ENCODE measurements around the gene ENG. TPM values are rescaled to one million over a fixed set of nuclear protein-coding genes. Genes with fewer than 3 reads are reported as not detected.

ENG gene
- total and polyA plus RNA-seq, 2 of the 4 experiments (the other 2 are of a cell fraction), result 3.6 to 83.3 TPM

DNA sequence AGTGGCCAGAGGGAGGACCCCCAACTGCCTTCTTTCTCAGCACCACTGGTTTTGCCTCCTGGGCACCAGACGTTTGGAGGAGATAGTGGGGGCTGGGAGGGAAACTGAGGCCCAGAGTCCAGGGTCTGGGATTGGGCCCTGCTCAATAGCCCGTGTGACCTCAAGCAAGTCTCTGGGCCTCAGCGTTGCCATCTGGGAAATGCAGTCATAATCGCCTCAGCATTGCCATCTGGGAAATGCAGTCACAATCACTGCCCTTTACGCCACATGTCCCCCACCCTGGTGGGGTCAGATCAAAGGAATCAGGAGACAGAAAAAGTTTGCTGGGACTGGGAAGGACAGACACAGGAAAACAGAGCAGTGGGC, 77.6 kb downstream of the ENG start (continued):
- TF ChIP-seq NFE2L2 (IDR thresholded peaks at IDR 0.05; ENCODE audit: low read depth, low read length) (no peak), RFX5 (IDR thresholded peaks at IDR 0.05; ENCODE audit: low read depth, low read length) (no peak), MAFK (IDR thresholded peaks at IDR 0.05; ENCODE audit: low read depth, low read length) (no peak), SMC3 (IDR thresholded peaks at IDR 0.05; ENCODE audit: low read depth, low read length) (no peak)

DNA sequence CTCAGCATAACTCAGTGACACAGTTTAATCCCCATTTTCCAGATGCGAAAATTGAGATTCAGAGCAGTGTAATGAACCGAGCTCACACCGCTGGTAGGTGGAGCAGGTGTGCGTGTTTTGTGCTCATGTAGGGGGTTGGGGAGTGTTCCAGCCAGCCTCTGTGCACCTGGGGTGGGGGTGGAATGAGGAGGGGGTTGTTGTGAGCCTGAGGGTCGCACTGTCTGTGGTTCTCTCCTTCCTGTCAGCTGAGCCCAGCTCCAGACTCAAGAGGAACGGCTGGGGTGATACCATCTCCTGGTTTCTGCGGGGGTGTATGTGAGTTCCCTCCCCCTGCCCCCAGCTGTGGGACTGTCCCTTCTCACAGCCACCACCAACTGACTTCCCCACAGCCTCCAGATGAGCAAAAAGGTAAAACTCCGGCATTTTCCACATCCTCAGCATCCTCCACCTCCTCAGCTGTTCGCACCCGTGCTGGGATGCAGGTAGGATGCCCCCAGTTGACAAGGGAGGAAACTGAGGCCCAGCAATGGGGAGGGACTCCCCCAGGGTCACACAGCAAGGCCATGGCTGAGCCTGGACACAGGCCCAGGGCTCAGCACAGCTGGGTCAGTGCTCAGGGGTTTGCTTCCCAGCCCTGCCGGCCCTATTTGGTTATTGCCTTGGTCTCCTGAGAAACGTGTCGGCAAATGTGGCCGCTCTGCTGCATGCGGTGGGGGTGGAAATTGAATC, 78.1 kb downstream of the ENG start:
- no peak overlapping the region for H2BK20ac ChIP-seq (ENCODE audit: low read depth, low read length)
- peaks cover 11% of the 10 kb centered on the region for H3K27me3 ChIP-seq (ENCODE audit: control insufficient read depth, insufficient read depth, low read length)
- no peak overlapping the region for H3K23ac ChIP-seq (ENCODE audit: low read depth, low read length)
- DNase-seq (no peak), ATAC-seq (ENCODE audit: low read depth) (no peak)
- no peak overlapping the region for H3K27ac ChIP-seq (ENCODE audit: insufficient read depth, low read length)
- no peak overlapping the region for H4K8ac ChIP-seq (ENCODE audit: low read depth in 2 of 2, low read length in 2 of 2)
- CTCF ChIA-PET, result interaction anchor here (0.8 kb wide), 1 partner anchor 8 kb away, joined by 3 read pairs; no protein-coding TSS in a partner anchor
- no peaks in the 10 kb centered on the region for H3K36me3 ChIP-seq (ENCODE audit: control insufficient read depth, insufficient read depth, low read length)
- H2AFZ ChIP-seq (replicated peaks; ENCODE audit: low read length, poor library complexity), result no peak overlapping the region
- no peak overlapping the region for H2AK9ac ChIP-seq (replicated peaks; ENCODE audit: low read depth, low read length, poor library complexity)
- no peaks in the 10 kb centered on the region for H4K20me1 ChIP-seq (ENCODE audit: insufficient read depth, low read length)
- no peaks in the 10 kb centered on the region for H3K9me1 ChIP-seq (ENCODE audit: insufficient read depth, low read length)
- H3K4ac ChIP-seq (ENCODE audit: low read depth, low read length), result no peak overlapping the region
- dilution Hi-C loops (cut with HindIII; ENCODE audit: low sequenced_read_pairs, unreplicated experiment), result no loop called here
- in situ Hi-C loops (cut with MboI; ENCODE audit: low sequenced_read_pairs), result no loop called here
- intact Hi-C loops (cut with micrococcal nuclease), result no loop called here
- H3K79me1 ChIP-seq (ENCODE audit: low read depth in 1 of 2, low read length in 2 of 2), result no peaks in the 10 kb centered on the region
- no peak overlapping the region for H2AK5ac ChIP-seq (ENCODE audit: low read depth, low read length)
- H3K4me3 ChIP-seq (ENCODE audit: insufficient read depth, low read depth, low read length), result no peak overlapping the region
- no peak overlapping the region for H3K9ac ChIP-seq (ENCODE audit: low read depth, low read length)
- H3K4me1 ChIP-seq (ENCODE audit: control insufficient read depth, insufficient read depth, low read length), result no peaks in the 10 kb centered on the region
- H3K14ac ChIP-seq (replicated peaks; ENCODE audit: low read depth, low read length), result no peak overlapping the region
- H3K18ac ChIP-seq (ENCODE audit: low read depth, low read length), result no peak overlapping the region
- no peaks in the 10 kb centered on the region for H3K9me3 ChIP-seq (ENCODE audit: control insufficient read depth, insufficient read depth, low read length)
- H3K4me2 ChIP-seq (ENCODE audit: low read depth, low read length), result no peak overlapping the region
- TF ChIP-seq MAZ (IDR thresholded peaks at IDR 0.05; ENCODE audit: borderline replicate concordance, low read depth, low read length) (no peak), FOS (IDR thresholded peaks at IDR 0.05; ENCODE audit: low read depth, low read length) (no peak), CHD1 (IDR thresholded peaks at IDR 0.05; ENCODE audit: low read depth, low read length) (no peak), RCOR1 (IDR thresholded peaks at IDR 0.05; ENCODE audit: insufficient replicate concordance, low read length) (no peak), BHLHE40 (IDR thresholded peaks at IDR 0.05; ENCODE audit: low read depth, low read length) (no peak), SMC3 (IDR thresholded peaks at IDR 0.05; ENCODE audit: low read depth, low read length) (no peak), RFX5 (IDR thresholded peaks at IDR 0.05; ENCODE audit: low read depth, low read length) (no peak)
- H2BK15ac ChIP-seq (ENCODE audit: low read depth, low read length), result no peak overlapping the region
- H3K56ac ChIP-seq (ENCODE audit: extremely low read depth, insufficient read depth, low read length), result no peak overlapping the region
- no TSS peak for BruUV-seq (replicated peaks)
- 100% methylated on average over 1 of the region's 15 CpGs; no CpG with 5 or more reads in 1 of the 2 experiments for WGBS, 2 experiments (ENCODE audit: extremely low coverage in 2 of 2, insufficient read length in 1 of 2)
- H4K5ac ChIP-seq (ENCODE audit: low read depth, low read length), result no peak overlapping the region
- H4K91ac ChIP-seq (ENCODE audit: insufficient read depth, low read depth, low read length), result no peak overlapping the region
- H2BK5ac ChIP-seq (ENCODE audit: low read depth, low read length, poor library complexity, severe bottlenecking), result no peak overlapping the region
- no peak overlapping the region for H2BK120ac ChIP-seq (ENCODE audit: low read depth, low read length)
- POLR2A ChIA-PET (ENCODE audit: unreplicated experiment), result no interaction called here
